ENCODE results near the gene UBE2G2. TPM values are rescaled to one million over a fixed set of nuclear protein-coding genes. Genes with fewer than 3 reads are reported as not detected.

UBE2G2 gene
- total and polyA plus RNA-seq, 2 of the 4 experiments (the other 2 are of a cell fraction): 65.4 to 91.7 TPM

- ChIA-PET POLR2A (ENCODE audit: unreplicated experiment) (no interaction called here), CTCF (no interaction called here)
- Histone ChIP-seq H4K20me1 (ENCODE audit: insufficient read depth, low read length) (peaks cover 21% of the 10 kb centered on the region), H4K91ac (ENCODE audit: insufficient read depth, low read depth, low read length) (no peak overlapping the region), H3K4ac (ENCODE audit: low read depth, low read length) (no peak overlapping the region), H2AK9ac (replicated peaks; ENCODE audit: low read depth, low read length, poor library complexity) (no peak overlapping the region), H3K79me1 (ENCODE audit: low read depth in 1 of 2, low read length in 2 of 2) (peaks cover 32 to 78% of the 10 kb centered on the region in 2 experiments), H3K4me3 (ENCODE audit: insufficient read depth, low read depth, low read length) (no peak overlapping the region), H2BK5ac (ENCODE audit: low read depth, low read length, poor library complexity, severe bottlenecking) (no peak overlapping the region), H3K27ac (ENCODE audit: insufficient read depth, low read length) (no peak overlapping the region), H2AFZ (replicated peaks; ENCODE audit: low read length, poor library complexity) (no peak overlapping the region), H2AK5ac (ENCODE audit: low read depth, low read length) (no peak overlapping the region), H3K36me3 (ENCODE audit: control insufficient read depth, insufficient read depth, low read length) (peaks cover 43% of the 10 kb centered on the region), H3K18ac (ENCODE audit: low read depth, low read length) (no peak overlapping the region), H4K5ac (ENCODE audit: low read depth, low read length) (no peak overlapping the region), H3K9me1 (ENCODE audit: insufficient read depth, low read length) (peaks cover 3% of the 10 kb centered on the region; the same call in 1 of the 2 replicates), H3K9ac (ENCODE audit: low read depth, low read length) (no peak overlapping the region), H3K27me3 (ENCODE audit: control insufficient read depth, insufficient read depth, low read length) (no peaks in the 10 kb centered on the region), H3K56ac (ENCODE audit: extremely low read depth, insufficient read depth, low read length) (no peak overlapping the region), H2BK15ac (ENCODE audit: low read depth, low read length) (no peak overlapping the region), H2BK20ac (ENCODE audit: low read depth, low read length) (no peak overlapping the region), H4K8ac (ENCODE audit: low read depth in 2 of 2, low read length in 2 of 2) (no peak overlapping the region), H2BK120ac (ENCODE audit: low read depth, low read length) (no peak overlapping the region), H3K23ac (ENCODE audit: low read depth, low read length) (no peak overlapping the region), H3K14ac (replicated peaks; ENCODE audit: low read depth, low read length) (no peak overlapping the region), H3K4me2 (ENCODE audit: low read depth, low read length) (no peak overlapping the region), H3K9me3 (ENCODE audit: control insufficient read depth, insufficient read depth, low read length) (no peaks in the 10 kb centered on the region), H3K4me1 (ENCODE audit: control insufficient read depth, insufficient read depth, low read length) (peaks cover 2% of the 10 kb centered on the region; the same call in 1 of the 2 replicates)
- dilution Hi-C loops (cut with HindIII; ENCODE audit: low sequenced_read_pairs, unreplicated experiment): no loop called here
- no peak for ATAC-seq (ENCODE audit: low read depth)
- intact Hi-C loops (cut with micrococcal nuclease): loop anchor here (10.0 kb wide), 1 partner anchor 330 kb away; no protein-coding TSS in a partner anchor
- no TSS peak for BruUV-seq (replicated peaks)
- in situ Hi-C loops (cut with MboI; ENCODE audit: low sequenced_read_pairs): loop anchor here (25.0 kb wide), 1 partner anchor 307 kb away; no protein-coding TSS in a partner anchor
- TF ChIP-seq RFX5 (IDR thresholded peaks at IDR 0.05; ENCODE audit: low read depth, low read length): no peak
- TF ChIP-seq MXI1 (IDR thresholded peaks at IDR 0.05; ENCODE audit: borderline replicate concordance, low read depth, low read length): no peak
- TF ChIP-seq RAD21 (IDR thresholded peaks at IDR 0.05; ENCODE audit: low read length): no peak
- no peak for TF ChIP-seq SMC3 (IDR thresholded peaks at IDR 0.05; ENCODE audit: low read depth, low read length)
- TF ChIP-seq, protein P1, sequence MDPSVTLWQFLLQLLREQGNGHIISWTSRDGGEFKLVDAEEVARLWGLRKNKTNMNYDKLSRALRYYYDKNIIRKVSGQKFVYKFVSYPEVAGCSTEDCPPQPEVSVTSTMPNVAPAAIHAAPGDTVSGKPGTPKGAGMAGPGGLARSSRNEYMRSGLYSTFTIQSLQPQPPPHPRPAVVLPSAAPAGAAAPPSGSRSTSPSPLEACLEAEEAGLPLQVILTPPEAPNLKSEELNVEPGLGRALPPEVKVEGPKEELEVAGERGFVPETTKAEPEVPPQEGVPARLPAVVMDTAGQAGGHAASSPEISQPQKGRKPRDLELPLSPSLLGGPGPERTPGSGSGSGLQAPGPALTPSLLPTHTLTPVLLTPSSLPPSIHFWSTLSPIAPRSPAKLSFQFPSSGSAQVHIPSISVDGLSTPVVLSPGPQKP (IDR thresholded peaks at IDR 0.05; ENCODE audit: borderline replicate concordance, low read depth, low read length): no peak
- TF ChIP-seq NFE2L2 (IDR thresholded peaks at IDR 0.05; ENCODE audit: low read depth, low read length): no peak
- TF ChIP-seq BHLHE40 (IDR thresholded peaks at IDR 0.05; ENCODE audit: low read depth, low read length): no peak
- no peak for TF ChIP-seq MAZ (IDR thresholded peaks at IDR 0.05; ENCODE audit: borderline replicate concordance, low read depth, low read length)
- no peak for TF ChIP-seq CTCF (conservative IDR thresholded peaks at IDR 0.05; ENCODE audit: low read depth, low read length)
- no peak for TF ChIP-seq CEBPB (IDR thresholded peaks at IDR 0.05; ENCODE audit: low read depth, low read length)
- TF ChIP-seq RCOR1 (IDR thresholded peaks at IDR 0.05; ENCODE audit: insufficient replicate concordance, low read length): no peak
- TF ChIP-seq POLR2A (IDR thresholded peaks at IDR 0.05; ENCODE audit: low read depth, low read length): no peak
- TF ChIP-seq CHD1 (IDR thresholded peaks at IDR 0.05; ENCODE audit: low read depth, low read length): no peak
- WGBS, 2 experiments (ENCODE audit: extremely low coverage in 2 of 2, insufficient read length in 1 of 2): no CpG with 5 or more reads among the region's 4 CpGs
- no peak for DNase-seq
Measured at GRCh38 chr21:44805226-44805625, 3.6 kb upstream of the UBE2G2 start.
